Measurements from ENCODE around the gene CNTNAP2.
A peak's percentile ranks its signal among the peaks of the same experiment; 100 is the strongest.

The CNTNAP2 gene

DNA sequence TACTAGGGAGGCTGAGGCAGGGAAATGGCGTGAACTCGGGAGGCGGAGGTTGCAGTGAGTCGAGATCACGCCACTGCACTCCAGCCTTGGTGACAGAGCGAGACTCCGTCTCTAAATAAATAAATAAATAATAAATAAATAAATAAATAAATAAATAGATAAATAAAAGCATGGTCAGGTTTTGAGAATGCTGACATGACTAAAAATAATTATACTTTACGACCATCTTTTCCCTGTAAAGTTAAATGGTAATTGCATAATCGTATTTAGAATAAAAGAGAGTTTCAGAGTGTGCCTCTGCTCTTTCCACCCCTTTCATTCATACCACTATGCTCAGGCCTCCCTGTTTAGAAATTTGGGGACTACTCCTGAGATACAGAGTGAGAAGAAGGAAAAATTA lies 326.5 kb downstream of the CNTNAP2 start:
- no peak for DNase-seq

DNA sequence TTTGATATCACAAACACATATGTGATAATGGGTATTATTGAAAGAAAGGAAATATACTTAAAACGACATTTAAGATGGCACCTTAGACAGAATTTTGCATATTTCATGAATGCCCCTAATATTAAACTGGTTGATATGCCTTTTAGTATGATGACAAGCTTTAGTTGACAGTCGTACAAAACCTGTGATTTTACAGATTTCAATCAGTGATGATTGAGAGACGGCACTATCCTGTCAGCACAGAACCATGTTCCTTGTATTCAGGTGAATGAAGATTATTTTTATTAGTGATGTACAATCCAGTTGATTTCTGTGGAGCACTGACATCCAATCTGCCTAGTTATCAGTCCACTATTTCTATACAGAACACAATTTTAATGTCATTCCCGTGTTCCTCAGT lies 333.0 kb downstream of the CNTNAP2 start:
- no peak for DNase-seq

DNA sequence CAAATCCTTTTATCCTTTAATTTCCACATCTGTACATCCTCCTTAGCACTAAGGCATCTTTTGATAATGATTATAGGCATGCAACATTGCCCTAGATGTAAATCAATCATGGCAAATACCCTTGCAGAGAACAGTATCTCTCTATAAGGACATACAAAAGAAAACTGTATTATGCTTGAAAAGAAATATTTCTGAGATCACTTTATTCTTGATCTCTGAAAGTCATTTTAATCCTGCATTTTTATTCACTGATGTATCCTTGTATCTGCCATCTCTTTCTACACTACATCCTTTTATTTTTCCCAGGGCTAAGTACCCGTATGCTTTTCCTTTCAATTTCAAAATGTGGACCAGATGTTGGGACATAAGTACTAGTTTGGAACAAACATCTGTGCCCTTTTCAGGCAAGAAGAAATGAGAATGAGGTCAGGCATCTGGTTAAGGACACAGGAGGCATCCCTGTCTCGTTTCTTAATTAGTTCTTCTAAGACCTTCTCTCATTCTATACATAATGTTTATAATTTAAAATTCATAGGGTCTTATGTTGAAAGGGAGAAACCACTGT lies 338.6 kb downstream of the CNTNAP2 start:
- no peak for DNase-seq

DNA sequence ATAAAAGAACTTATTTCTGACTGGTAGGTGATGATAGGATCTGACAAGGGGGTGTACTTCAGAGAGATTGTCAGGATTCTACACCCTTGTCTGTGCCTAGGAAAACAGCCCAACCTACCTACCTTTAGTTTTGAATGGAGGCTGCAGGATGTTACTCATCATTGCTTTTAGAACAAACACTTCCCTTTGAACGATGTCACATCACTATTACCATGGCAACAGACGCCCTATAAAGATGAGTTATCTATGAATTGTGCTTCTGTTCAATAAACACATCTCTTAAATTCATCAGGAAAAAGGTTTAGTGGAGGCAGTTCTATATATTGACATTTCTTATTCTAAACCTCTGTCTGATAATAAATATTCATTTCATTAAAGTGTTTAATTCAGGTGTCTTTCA lies 362.4 kb downstream of the CNTNAP2 start:
- no peak for DNase-seq

DNA sequence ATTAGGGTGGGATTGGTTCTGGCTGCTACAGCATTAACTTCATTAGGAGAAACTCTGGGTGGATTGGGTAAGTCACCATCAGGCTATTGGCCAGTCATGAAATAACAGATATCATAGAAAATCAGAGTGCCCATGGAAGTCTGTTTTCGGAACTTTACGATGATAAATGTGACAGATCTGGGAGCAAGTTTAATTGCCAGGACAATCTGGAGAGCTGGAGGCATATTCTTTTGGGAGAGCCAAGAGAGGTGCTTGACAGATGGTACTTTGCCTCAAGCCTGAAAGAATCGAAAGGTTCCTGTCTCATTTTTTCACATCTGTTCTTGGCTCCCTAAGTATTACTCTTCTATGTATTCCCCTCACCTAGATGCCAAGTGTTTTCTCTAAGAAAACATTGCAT lies 369.9 kb downstream of the CNTNAP2 start:
- peak; percentile 8 for DNase-seq

DNA sequence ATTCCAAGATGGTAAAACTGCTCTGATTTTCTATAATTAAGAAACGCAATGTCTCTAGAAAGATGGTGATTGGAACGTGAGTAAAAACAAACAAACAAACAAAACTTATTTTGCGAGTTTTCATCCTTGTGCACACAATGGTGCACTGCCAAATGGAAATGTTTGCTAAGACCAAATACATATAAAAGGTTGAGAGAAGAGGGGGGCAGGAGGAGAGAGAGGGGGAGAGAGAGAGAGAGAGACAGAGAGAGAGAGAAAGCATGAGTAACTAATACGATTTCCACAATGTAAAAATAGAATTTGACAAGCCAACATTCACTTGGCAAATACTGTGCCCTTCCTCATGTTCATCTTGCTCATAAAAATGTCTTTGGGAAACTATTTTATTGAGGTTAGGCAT lies 375.4 kb downstream of the CNTNAP2 start:
- DNase-seq, result no peak

DNA sequence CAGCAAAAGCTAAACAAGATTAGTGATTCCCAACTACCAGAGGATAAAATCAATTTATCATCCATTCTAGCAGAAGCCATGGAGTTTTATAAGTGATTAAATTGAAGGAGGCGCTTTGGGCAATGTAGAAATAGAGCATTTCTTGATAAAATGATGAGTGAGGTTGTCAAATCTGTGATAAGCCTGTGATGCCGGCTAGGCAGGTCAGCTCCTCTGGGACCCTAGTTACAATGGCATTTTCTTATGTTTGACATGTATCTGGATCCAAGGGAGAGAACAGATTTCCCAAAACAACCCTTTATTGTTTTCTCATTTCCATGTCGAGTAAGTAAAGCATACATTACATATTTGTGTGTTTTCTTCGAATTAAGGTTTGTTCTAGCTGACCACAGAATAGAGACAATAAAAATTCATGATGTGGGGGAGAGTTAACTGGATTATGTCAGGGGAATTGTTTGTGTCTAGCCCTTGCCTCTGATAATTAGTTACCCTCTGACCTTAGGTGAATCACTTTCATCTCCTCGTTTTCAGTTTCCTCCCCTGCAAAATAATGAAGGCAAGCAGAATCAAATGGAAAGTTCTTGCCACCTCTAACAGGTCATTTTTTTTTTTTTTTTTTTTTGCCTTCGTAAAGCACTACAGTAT lies 378.5 kb downstream of the CNTNAP2 start:
- DNase-seq, result no peak

DNA sequence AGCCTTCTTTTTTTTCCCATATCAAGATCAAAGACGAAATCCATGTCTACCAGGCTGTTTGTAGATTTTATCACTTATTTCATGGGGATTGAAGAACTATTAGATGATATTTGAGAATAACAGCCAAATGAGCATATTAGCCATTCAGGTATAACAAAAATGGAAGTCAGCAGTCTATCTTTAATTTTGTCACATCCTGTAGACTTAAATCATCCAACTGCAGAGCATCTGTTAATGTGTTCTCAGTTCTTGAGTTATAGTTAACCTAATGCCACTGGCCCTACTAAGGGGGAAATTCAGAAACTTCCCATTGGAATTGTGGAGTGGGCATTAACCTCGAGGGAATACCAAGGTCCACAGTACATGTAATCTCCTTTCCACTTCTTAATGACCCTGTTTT lies 380.1 kb downstream of the CNTNAP2 start:
- no peak for DNase-seq

DNA sequence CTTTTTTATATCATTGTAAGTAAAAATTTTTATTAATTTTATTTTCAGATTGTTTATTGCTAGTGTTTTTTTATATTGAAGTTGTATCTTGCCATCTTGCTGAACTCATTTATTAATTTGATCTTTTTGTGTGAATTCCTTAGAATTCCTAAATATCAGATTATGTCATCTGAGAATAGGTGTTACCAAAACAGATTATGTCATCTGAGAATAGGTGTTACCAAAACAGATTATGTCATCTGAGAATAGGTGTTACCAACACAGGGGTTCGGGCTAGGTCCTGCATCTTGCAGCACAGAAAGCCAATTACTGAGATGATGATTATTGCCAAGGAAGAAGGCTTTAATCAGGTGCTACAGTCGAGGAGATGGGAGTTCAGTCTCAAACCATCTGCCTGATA lies 383.4 kb downstream of the CNTNAP2 start:
- no peak for DNase-seq

DNA sequence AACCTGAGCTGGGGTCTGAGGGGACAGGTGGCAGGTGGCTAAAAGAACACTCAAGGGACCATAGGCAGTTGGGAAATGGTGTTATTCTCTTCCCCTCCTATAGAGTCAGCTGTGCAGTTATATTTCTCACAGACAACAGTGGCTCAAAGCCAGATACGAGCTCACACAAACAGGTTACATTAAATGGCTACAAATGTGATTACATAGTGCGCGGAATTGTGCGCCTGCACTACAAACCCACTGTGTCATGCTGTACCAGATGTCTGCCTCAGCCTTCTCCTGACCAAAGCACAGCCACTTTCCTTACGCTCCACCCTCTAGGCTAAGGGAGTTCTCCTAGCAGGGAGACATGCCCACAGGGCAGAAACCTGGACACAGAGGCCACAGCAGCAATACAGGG lies 387.2 kb downstream of the CNTNAP2 start:
- DNase-seq, result no peak

DNA sequence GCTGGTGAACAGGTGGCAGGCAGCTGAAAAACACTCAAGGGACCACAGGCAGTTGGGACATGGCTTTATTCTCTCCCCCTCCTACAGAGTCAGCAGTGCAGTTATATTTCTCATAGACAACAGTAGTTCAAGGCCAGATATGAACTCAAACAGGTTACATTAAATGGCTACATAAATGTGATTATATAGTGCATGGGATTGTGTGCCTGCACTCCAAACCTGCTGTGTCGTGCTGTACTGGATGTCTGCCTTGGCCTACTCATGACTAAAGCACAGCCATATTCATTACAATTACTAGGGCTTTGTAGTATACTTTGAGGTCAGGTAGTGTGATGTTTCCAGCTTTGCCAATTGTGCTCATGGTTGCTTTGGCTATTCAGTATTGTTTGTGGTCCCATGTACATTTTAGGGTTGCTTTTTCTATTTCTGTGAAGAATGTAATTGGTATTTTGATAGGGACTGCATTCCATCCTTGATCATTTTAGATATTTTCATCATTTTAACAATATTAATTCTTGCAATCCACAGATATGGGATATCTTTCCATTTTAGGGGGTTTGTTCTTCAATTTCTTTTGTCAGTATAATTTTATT lies 393.6 kb downstream of the CNTNAP2 start:
- DNase-seq, result no peak

DNA sequence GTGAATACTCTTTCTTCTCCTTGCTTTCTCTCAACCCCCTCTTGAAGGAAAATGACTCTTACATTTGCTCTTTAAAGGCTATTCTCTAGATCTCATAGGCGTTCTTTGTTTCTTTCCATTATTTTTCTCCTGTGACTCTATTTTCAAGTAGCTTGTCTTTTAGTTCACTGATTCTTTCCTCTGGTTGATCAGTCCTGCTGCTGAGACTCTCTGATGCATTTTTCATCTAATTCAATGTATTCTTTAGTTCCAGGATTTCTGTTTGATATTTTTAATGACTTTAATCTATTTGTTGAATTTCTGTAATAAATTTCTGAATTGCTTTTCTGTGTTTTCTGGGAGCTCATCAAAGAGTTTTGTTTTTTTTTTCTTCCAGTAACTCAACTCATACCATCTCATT lies 397.7 kb downstream of the CNTNAP2 start:
- no peak for DNase-seq

DNA sequence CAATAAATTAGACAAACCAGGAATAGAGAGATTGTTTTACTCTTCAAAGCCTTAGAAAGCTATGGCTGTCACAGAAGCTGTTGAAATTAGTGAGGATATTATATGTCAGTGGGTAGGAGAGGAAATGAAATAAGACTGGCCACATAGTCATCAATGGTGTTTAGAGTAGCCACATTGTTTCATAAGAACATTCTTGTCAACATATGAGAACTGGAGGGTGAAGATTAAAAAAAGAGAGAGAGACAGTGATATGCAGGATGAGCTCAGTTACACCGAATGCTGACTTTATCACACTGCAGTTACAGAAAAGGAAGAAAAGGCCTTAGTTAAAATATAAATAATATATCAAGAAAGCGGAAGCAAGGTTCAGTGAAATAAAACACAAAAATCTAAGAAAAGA lies 412.0 kb downstream of the CNTNAP2 start:
- DNase-seq, result no peak

DNA sequence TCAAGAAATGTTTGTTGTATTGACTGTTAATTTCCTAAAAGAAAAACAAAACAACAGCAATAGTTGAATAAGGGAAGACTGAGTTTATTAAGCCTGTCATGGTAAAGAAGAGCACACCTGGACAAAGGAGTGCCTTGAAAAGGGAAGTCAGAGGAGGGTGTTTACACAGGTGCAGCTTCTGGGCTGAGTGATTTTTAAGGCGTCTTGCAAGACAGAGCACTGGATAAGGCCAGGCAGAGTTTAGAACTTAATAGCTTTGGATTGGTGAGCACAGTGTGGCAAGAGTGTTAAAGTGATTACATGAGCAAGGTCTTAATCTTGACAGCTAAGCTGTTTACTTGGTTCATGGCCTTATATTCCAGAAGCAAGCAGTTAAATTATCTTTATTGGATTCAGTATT lies 423.2 kb downstream of the CNTNAP2 start:
- no peak for DNase-seq

DNA sequence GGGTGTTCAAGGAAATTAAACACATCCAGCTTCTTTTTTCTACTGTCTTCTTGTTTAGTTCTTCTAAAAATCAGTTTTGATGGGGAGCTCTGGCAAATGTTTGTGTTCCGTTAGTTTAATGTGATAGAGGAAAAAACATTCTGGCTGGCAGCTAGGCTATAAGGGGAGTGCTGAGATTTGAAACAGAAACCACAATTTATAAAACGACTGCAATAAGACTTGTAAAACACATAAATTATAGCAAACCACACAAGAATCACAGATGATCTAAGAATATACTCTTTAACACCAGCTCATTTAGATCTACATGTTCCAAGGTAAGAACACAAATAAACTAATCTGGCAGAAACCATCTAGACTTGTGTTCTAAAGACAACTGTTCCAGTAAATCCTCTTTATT lies 425.5 kb downstream of the CNTNAP2 start:
- DNase-seq, result no peak

DNA sequence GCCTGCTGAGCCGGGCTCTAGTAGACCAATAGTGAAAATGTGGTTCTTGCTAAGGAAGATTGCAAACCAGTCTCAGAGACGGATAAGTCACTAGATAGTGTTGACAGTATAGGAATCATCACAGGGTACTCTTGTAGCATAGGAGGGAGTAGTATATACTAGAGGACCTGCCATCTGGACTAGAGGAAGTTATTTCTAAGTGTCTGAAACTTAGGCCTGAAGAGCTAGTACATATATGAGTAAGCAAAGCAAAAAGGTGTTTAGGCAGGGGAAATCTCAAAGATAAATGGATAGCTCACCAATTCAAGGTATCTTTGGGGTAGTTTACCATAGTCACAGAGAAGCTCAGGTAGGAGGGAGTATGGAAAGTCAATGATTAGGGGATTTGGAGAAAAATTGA lies 428.1 kb downstream of the CNTNAP2 start:
- DNase-seq, result no peak

DNA sequence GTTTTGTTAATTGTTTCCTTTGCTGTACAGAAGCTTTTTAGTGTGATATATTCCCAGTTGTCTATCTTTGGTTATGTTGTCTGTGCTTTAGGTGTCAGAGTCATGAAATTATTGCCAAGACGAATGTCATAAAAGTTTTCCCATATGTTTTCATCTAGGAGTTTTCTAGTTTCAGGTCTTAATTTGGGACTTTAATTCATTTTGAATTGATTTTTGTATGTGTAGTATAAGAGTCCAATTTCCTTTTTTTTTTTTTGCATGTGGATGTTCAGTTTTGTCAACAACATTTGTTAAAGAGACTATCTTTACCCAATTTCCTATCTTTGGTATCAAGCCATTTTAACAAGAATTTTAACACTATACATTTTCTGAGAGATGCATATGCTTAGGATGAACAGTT lies 432.2 kb downstream of the CNTNAP2 start:
- DNase-seq, result no peak

DNA sequence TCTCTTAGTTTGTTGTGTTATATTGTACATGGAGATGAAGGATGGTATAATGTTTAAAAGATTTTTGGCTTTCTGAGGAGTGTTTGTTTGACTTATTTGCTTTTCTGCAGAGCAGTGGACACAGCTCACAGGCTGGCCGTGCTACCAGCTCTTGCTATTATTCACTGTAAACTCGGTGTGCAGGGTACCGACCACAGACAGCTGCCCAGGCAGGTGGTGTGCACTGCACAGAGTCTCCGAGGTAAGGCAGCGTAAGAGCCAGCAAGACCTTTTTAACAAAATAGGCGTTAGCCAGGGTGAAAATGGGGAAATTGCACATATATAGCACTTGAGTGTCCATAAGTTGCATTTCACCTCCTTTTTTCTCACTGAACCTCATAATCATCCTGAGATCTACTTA lies 438.0 kb downstream of the CNTNAP2 start:
- no peak for DNase-seq

DNA sequence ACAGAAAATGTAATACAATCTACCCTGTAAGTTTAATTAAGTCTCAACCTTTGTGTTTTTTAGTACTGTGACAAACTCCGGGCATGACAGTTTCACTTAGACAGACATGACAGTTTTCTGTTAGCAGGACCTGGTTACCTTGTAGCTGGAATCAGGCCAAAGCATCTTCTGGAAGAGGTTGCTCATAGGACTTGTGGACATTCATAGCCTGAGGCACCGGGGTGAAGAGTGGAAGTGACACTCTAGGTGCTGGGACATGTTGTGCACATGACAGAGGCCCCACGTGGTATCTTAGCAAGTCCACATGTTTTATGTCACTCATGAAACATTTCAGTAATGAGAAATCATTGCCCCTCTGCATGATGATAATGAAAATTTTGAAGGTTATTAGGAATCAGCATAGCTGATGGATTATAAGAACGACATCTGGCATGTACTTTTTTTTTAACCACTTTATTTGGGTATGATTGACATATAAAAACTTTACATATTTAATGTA lies 441.4 kb downstream of the CNTNAP2 start:
- DNase-seq, result no peak

DNA sequence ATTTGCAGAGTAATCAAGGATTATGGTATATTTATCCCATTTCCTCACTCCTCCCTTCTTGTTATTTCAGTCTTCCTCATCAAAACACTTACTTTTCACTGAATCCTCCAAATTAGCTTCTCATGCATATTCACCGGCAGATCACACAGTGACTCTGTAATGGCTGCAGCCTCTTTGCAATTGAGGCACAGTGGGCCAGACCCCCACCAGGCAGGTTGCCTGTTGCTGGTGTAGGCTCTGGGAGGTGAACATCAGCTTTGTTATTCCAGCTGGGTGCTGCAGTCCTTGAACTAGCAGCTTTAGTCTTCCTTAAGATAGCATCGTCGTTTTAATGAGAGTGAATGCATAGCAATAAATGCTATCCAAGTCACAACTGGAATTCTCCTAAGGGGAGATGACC lies 449.3 kb downstream of the CNTNAP2 start:
- no peak for DNase-seq

DNA sequence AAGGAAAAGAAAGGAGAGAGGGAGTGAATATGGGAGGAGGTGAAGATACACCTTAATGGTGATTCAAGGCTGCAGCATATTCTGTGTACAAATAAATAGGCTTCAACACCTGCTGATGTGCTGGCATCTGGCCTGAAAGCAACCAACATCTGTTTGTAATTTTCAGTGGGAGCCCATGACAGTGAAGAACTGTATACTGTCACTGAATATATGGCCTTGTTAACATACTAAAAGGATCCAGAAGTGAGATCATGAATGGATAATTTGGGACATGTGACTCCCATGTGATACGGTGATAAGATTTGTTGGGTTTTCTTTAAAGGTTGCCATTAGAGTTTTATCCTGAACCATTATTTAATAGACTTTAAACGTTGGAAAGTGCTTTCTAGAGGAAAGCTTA lies 459.3 kb downstream of the CNTNAP2 start:
- no peak for DNase-seq

DNA sequence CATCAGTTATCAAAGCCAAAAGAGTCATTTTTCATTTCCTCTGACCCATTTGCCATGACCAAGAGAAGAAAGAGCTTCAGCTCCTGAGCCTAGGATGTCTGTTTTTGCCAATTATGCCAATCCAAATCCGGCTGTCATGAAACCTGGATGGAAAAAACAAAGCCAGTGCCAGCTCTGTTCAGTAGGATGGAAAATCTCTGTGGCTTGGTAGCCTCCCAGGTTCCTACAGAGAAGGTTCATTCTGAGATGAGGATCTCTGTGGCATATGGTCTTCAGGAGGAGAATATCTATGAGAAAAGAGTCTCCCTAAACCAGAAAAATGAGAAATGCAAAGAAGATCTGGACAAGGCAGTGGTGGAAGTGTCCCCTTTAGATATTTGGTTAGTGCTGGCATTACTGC lies 475.4 kb downstream of the CNTNAP2 start:
- no peak for DNase-seq

DNA sequence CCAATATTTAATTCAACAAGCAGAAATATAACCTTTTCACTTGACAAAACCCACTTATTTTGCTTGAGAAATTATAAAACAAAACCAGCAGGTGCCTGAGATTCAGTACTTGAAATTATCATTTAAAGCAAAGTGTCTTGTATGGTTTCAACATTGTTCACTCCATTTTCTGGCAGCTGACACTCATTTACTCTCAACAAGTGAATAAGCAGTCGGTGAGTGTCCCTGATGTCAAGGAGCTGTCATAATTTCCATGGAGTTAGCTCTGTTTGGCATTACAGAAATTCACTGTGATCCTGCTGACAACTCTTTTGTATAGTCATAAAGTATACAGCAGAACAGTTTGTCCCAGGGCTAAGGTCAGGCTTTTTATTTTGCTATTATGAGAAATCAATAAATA lies 490.0 kb downstream of the CNTNAP2 start:
- no peak for DNase-seq

DNA sequence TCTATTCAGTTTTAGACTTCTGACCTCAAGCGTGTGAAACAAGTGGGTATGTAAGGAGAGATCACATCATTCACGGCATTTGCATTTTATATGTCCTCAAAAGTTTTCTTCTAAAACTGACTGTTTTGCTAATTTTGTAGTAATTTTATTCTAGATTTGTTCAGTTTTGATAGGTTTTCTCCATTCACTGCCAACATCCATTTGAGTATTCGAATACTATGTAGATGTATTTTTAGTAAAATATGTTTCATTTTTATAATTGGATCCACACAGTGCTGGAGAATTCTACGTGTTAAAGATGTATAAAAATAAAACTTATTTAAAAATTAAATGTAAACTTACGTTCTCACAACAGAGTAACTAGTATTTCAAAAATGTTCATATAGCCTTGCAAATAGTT lies 503.0 kb downstream of the CNTNAP2 start:
- DNase-seq, result no peak

DNA sequence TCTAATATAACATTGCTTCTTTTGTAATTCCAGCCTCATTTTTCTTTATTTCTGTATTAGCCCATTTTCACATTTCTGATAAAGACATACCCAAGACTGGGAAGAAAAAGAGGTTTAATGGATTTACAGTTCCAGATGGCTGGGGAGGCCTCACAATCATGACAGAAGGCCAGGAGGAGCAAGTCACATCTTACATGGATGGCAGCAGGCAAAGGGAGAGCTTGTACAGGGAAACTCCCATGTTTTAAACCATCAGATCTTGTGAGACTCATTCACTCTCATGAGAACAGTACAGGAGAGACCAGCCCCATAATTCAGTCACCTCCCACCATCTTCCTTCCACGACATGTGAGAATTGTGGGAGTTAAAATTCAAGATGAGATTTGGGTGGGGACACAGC lies 510.3 kb downstream of the CNTNAP2 start:
- DNase-seq, result no peak

All from DMS 273 treated with DMSO at 0.1 percent for 48 hours (cell line).